IMR-90 (cell line): ENCODE data around the gene SLC9C2. TPM values are rescaled to one million over a fixed set of nuclear protein-coding genes. Genes with fewer than 3 reads are reported as not detected.

ENCODE experiments used
- ATAC-seq: fragments of 200-7000 bp; cut with Tn5 transposase; 2 replicates; pipeline ENCODE4 v1.9.1; 2020; ENCODE audit warnings: low read depth, mild to moderate bottlenecking, moderate library complexity
- BruUV-seq: library from RNA; stranded (reverse); fragments of 400-500 nt; replicated peaks from 2 replicates; lab custom pipeline; 2021; lab: Mats Ljungman, UMichigan
- CTCF ChIA-PET: fragments of 300-600 bp; formaldehyde crosslinking; extraction: SDS; loops from one replicate; lab custom pipeline; 2021; ENCODE audit warnings: antibody characterized with exemption; lab: Yijun Ruan, JAX
- POLR2A ChIA-PET: fragments of 300-600 bp; sonication (Branson Sonifier 250); formaldehyde crosslinking; loops from one replicate; lab custom pipeline; 2022; ENCODE audit warnings: antibody characterized with exemption; ENCODE audit not compliant: unreplicated experiment; lab: Charles Lee
- DNase-seq: peaks from one replicate; pipeline ENCODE4 v3.0.0; 2013
- H2AFZ ChIP-seq: replicated peaks from 2 replicates; pipeline ENCODE3; 2013; ENCODE audit warnings: low read length, mild to moderate bottlenecking; ENCODE audit not compliant: poor library complexity
- H2AK5ac ChIP-seq: 2 replicates; pipeline ENCODE4 v1.6.1; 2013; ENCODE audit warnings: low read depth, low read length, inconsistent platforms
- H2AK9ac ChIP-seq: replicated peaks from 2 replicates; pipeline ENCODE3; 2013; ENCODE audit warnings: mild to moderate bottlenecking, low read depth, low read length, moderate library complexity; ENCODE audit not compliant: poor library complexity
- H2BK120ac ChIP-seq: 2 replicates; pipeline ENCODE4 v1.6.1; 2013; ENCODE audit warnings: low read depth, low read length, inconsistent platforms
- H2BK15ac ChIP-seq: 3 replicates; pipeline ENCODE4 v1.6.1; 2013; ENCODE audit warnings: low read depth, low read length, inconsistent platforms
- H2BK20ac ChIP-seq: 2 replicates; pipeline ENCODE4 v1.6.1; 2013; ENCODE audit warnings: low read depth, mild to moderate bottlenecking, inconsistent platforms, low read length, moderate library complexity
- H2BK5ac ChIP-seq: 2 replicates; pipeline ENCODE4 v1.6.1; 2013; ENCODE audit warnings: mild to moderate bottlenecking, low read depth, low read length, inconsistent platforms; ENCODE audit not compliant: poor library complexity, severe bottlenecking
- H3K14ac ChIP-seq: replicated peaks from 2 replicates; pipeline ENCODE4 v1.6.1; 2013; ENCODE audit warnings: low read depth, low read length, inconsistent platforms
- H3K18ac ChIP-seq: 2 replicates; pipeline ENCODE4 v1.6.1; 2013; ENCODE audit warnings: low read depth, low read length, control low read depth
- H3K23ac ChIP-seq: 2 replicates; pipeline ENCODE4 v1.6.1; 2013; ENCODE audit warnings: low read depth, low read length, inconsistent platforms
- H3K27ac ChIP-seq: 2 replicates; pipeline ENCODE4 v1.5.1; 2013; ENCODE audit warnings: mild to moderate bottlenecking, control low read depth, low read length; ENCODE audit not compliant: insufficient read depth
- H3K27me3 ChIP-seq: 2 replicates; pipeline ENCODE4 v1.6.1; 2013; ENCODE audit warnings: low read length; ENCODE audit not compliant: control insufficient read depth, insufficient read depth
- H3K36me3 ChIP-seq: 2 replicates; pipeline ENCODE4 v1.6.1; 2013; ENCODE audit warnings: low read length, mixed read lengths; ENCODE audit not compliant: control insufficient read depth, insufficient read depth
- H3K4ac ChIP-seq: 2 replicates; pipeline ENCODE4 v1.6.1; 2013; ENCODE audit warnings: low read depth, low read length, inconsistent platforms
- H3K4me1 ChIP-seq: 2 replicates; pipeline ENCODE4 v1.6.1; 2013; ENCODE audit warnings: low read length, mixed read lengths; ENCODE audit not compliant: control insufficient read depth, insufficient read depth
- H3K4me2 ChIP-seq: 2 replicates; pipeline ENCODE4 v1.6.1; 2013; ENCODE audit warnings: low read depth, mild to moderate bottlenecking, control low read depth, low read length, moderate library complexity
- H3K4me3 ChIP-seq: 2 replicates; pipeline ENCODE4 v1.5.1; 2013; ENCODE audit warnings: low read depth, mild to moderate bottlenecking, control low read depth, low read length, moderate library complexity; ENCODE audit not compliant: insufficient read depth
- H3K56ac ChIP-seq: 2 replicates; pipeline ENCODE4 v1.6.1; 2013; ENCODE audit warnings: low read length, inconsistent platforms; ENCODE audit not compliant: insufficient read depth; ENCODE audit errors: extremely low read depth
- H3K79me1 ChIP-seq, 2 experiments: 2 replicates each; pipeline ENCODE4 v1.6.1; 2013; ENCODE audit warnings: low read length in 2 of 2, inconsistent platforms in 1 of 2, low read depth in 1 of 2
- H3K9ac ChIP-seq: 2 replicates; pipeline ENCODE4 v1.6.1; 2013; ENCODE audit warnings: low read depth, low read length, control low read depth
- H3K9me1 ChIP-seq: 2 replicates; pipeline ENCODE4 v1.6.1; 2013; ENCODE audit warnings: low read length, inconsistent platforms; ENCODE audit not compliant: insufficient read depth
- H3K9me3 ChIP-seq: 2 replicates; pipeline ENCODE4 v1.6.1; 2013; ENCODE audit warnings: low read length; ENCODE audit not compliant: control insufficient read depth, insufficient read depth
- H4K20me1 ChIP-seq: 2 replicates; pipeline ENCODE4 v1.6.1; 2013; ENCODE audit warnings: low read length, inconsistent platforms; ENCODE audit not compliant: insufficient read depth
- H4K5ac ChIP-seq: 2 replicates; pipeline ENCODE4 v1.6.1; 2013; ENCODE audit warnings: mild to moderate bottlenecking, low read depth, low read length, control low read depth
- H4K8ac ChIP-seq, 2 experiments: 2 replicates each; pipeline ENCODE4 v1.6.1; 2013; ENCODE audit warnings: low read depth in 2 of 2, low read length in 2 of 2, control low read depth in 1 of 2, inconsistent platforms in 1 of 2
- H4K91ac ChIP-seq: 2 replicates; pipeline ENCODE4 v1.6.1; 2013; ENCODE audit warnings: low read depth, low read length, inconsistent platforms; ENCODE audit not compliant: insufficient read depth
- BHLHE40 ChIP-seq: fragments of 150-350 bp; IDR thresholded peaks from 2 replicates; pipeline ENCODE4 v1.6.1; 2016; ENCODE audit warnings: mild to moderate bottlenecking, low read depth, low read length
- CHD1 ChIP-seq: IDR thresholded peaks from 2 replicates; pipeline ENCODE4 v1.6.1; 2012; ENCODE audit warnings: low read depth, low read length, improper control_type of control experiment
- FOS ChIP-seq: fragments of 150-350 bp; IDR thresholded peaks from 2 replicates; pipeline ENCODE4 v1.6.1; 2016; ENCODE audit warnings: low read depth, low read length
- MAZ ChIP-seq: IDR thresholded peaks from 2 replicates; pipeline ENCODE4 v1.6.1; 2012; ENCODE audit warnings: low read depth, mild to moderate bottlenecking, low read length, improper control_type of control experiment, moderate library complexity, borderline replicate concordance
- RAD21 ChIP-seq: IDR thresholded peaks from 2 replicates; pipeline ENCODE4 v1.6.1; 2012; ENCODE audit warnings: low read length, improper control_type of control experiment
- RCOR1 ChIP-seq: IDR thresholded peaks from 2 replicates; pipeline ENCODE4 v1.6.1; 2012; ENCODE audit warnings: mild to moderate bottlenecking, low read length, improper control_type of control experiment; ENCODE audit not compliant: insufficient replicate concordance
- WGBS, 2 experiments: methylation state at CpG; one replicate each; pipeline versions ENCODE4 v1.1.5 to v1.1.7; 2013; ENCODE audit warnings: missing lambda C conversion rate in 2 of 2; ENCODE audit not compliant: insufficient read length in 1 of 2; ENCODE audit errors: extremely low coverage in 2 of 2; 5-methylcytosine and 5-hydroxymethylcytosine counted together
- dilution Hi-C: fragments of 300-500 bp; cut with HindIII; formaldehyde crosslinking; loops from one replicate; pipeline ENCODE4 v1.14.3; 2018; ENCODE audit warnings: low sequenced_read_pairs; ENCODE audit not compliant: unreplicated experiment
- in situ Hi-C: fragments of 300-500 bp; cut with MboI; formaldehyde crosslinking; loops from 3 replicates; pipeline ENCODE4 v1.14.3; 2019; ENCODE audit warnings: low sequenced_read_pairs, inconsistent platforms, mixed read lengths
- intact Hi-C: fragments of 100-400 bp; cut with micrococcal nuclease; formaldehyde crosslinking; loops from 2 replicates; pipeline ENCODE4 v1.10.0; 2022
- polyA plus RNA-seq, 3 experiments: library from polyadenylated mRNA; depleted of rRNA; stranded (reverse); fragments of >200 nt; gene quantifications; 2 replicates each; pipeline ENCODE4 v1.2.3, GENCODE V29; 2012; ENCODE audit warnings: low replicate concordance in 1 of 3
- total RNA-seq: library from RNA; depleted of rRNA; stranded (reverse); fragments of >200 nt; gene quantifications from 2 replicates; pipeline ENCODE4 v1.2.3, GENCODE V29; 2012

SLC9C2 gene
- total and polyA plus RNA-seq, 2 of the 4 experiments (the other 2 are of a cell fraction), result not detected

GRCh38 chr1:173580071-173580470 lies 22.8 kb downstream of the SLC9C2 start:
- ATAC-seq (no peak), DNase-seq (no peak)
- no peaks in the 10 kb centered on the region for H3K79me1 ChIP-seq
- H2AK9ac ChIP-seq, result no peak overlapping the region
- no peaks in the 10 kb centered on the region for H3K9me1 ChIP-seq
- no peak overlapping the region for H3K4me3 ChIP-seq
- no peaks in the 10 kb centered on the region for H3K9me3 ChIP-seq
- no peak for TF ChIP-seq FOS
- TF ChIP-seq MAZ, result no peak
- no peak for TF ChIP-seq RAD21
- no peak for TF ChIP-seq CHD1
- no peak for TF ChIP-seq BHLHE40
- TF ChIP-seq RCOR1, result no peak
- H3K14ac ChIP-seq, result no peak overlapping the region
- no TSS peak for BruUV-seq
- no peaks in the 10 kb centered on the region for H3K4me1 ChIP-seq
- dilution Hi-C loops (no loop called here), intact Hi-C loops (no loop called here), in situ Hi-C loops (no loop called here)
- no peak overlapping the region for H3K27ac ChIP-seq
- H2BK120ac ChIP-seq, result no peak overlapping the region
- H3K27me3 ChIP-seq, result peaks cover 8% of the 10 kb centered on the region; the same call in 1 of the 2 replicates
- H3K36me3 ChIP-seq, result no peaks in the 10 kb centered on the region
- no peak overlapping the region for H3K18ac ChIP-seq
- no peak overlapping the region for H4K91ac ChIP-seq
- H2BK20ac ChIP-seq, result no peak overlapping the region
- no peak overlapping the region for H4K8ac ChIP-seq
- H3K23ac ChIP-seq, result no peak overlapping the region
- POLR2A ChIA-PET, result interaction anchor here (0.6 kb wide), 1 partner anchor 162 kb away, joined by 6 read pairs; no protein-coding TSS in a partner anchor
- no peak overlapping the region for H3K9ac ChIP-seq
- no peak overlapping the region for H2BK5ac ChIP-seq
- H4K20me1 ChIP-seq, result no peaks in the 10 kb centered on the region
- H2BK15ac ChIP-seq, result no peak overlapping the region
- H3K4me2 ChIP-seq, result no peak overlapping the region
- no peak overlapping the region for H3K4ac ChIP-seq
- no peak overlapping the region for H4K5ac ChIP-seq
- WGBS, 2 experiments, result no CpG with 5 or more reads among the region's 3 CpGs
- H3K56ac ChIP-seq, result no peak overlapping the region
- no peak overlapping the region for H2AK5ac ChIP-seq
- no peak overlapping the region for H2AFZ ChIP-seq
- CTCF ChIA-PET, result interaction anchor here (1.2 kb wide), 1 partner anchor 18 kb away, joined by 4 read pairs; no protein-coding TSS in a partner anchor
